Testis (tissue), 3 donors: ENCODE results near the gene PTCH1. TPM values are rescaled to one million over a fixed set of nuclear protein-coding genes. Genes with fewer than 3 reads are reported as not detected.

Experiments
- DNase-seq: peaks from one replicate; pipeline ENCODE4 v3.0.0-alpha.2; 2019
- H3K27ac ChIP-seq, 2 donors: fragments of 200-600 bp; sonication (generic); one replicate each; pipeline ENCODE4 v1.5.1; 2019
- H3K27me3 ChIP-seq: fragments of 200-600 bp; sonication (generic); one replicate; pipeline ENCODE4 v1.5.1; 2019
- H3K36me3 ChIP-seq: fragments of 200-600 bp; sonication (generic); one replicate; pipeline ENCODE4 v1.5.1; 2017; ENCODE audit warnings: low read depth; ENCODE audit errors: missing control alignments
- H3K4me1 ChIP-seq: fragments of 200-600 bp; sonication (generic); one replicate; pipeline ENCODE4 v1.5.1; 2019
- H3K4me3 ChIP-seq, 2 donors: fragments of 200-600 bp; sonication (generic); one replicate each; pipeline ENCODE4 v1.5.1; 2017 to 2019
- H3K9me3 ChIP-seq: fragments of 200-600 bp; sonication (generic); one replicate; pipeline ENCODE4 v1.5.1; 2017
- CTCF ChIP-seq, 3 experiments: fragments of 450-650 bp in 2 of 3; fragments of 200-600 bp in 1 of 3; sonication (generic) in 1 of 3; IDR thresholded peaks; one replicate each; pipeline ENCODE4 v1.5.1; 2016 to 2019; ENCODE audit warnings: antibody characterized with exemption in 3 of 3, mild to moderate bottlenecking in 2 of 3, moderate library complexity in 1 of 3
- POLR2A ChIP-seq: fragments of 450-650 bp; IDR thresholded peaks from one replicate; pipeline ENCODE4 v1.6.1; 2017; ENCODE audit warnings: antibody characterized with exemption, mild to moderate bottlenecking, moderate library complexity
- WGBS, 2 donors: methylation state at CpG; one replicate each; pipeline ENCODE4 v1.1.5; 2018; 5-methylcytosine and 5-hydroxymethylcytosine counted together
- intact Hi-C: fragments of 100-400 bp; cut with DNase I; formaldehyde crosslinking; loops from one replicate; pipeline ENCODE4 v1.15.1; 2023; ENCODE audit warnings: low total_unique reads
- polyA plus RNA-seq: library from polyadenylated mRNA; stranded (reverse); fragments of 350-450 nt; fragmentation: Illumina TruSeq; extraction: RNeasy Lipid Tissue Mini Kit (QIAGEN cat#74804); gene quantifications from one replicate; pipeline ENCODE4 v1.2.3, GENCODE V29; 2014; ENCODE audit warnings: low read depth, low replicate concordance; ENCODE audit not compliant: insufficient read depth
- total RNA-seq, 2 donors: library from RNA; depleted of rRNA; stranded (reverse); fragments of >200 nt; gene quantifications; one replicate each; pipeline ENCODE4 v1.2.3, GENCODE V29; 2016

PTCH1 gene
- total and polyA plus RNA-seq, 3 donors from 2014 or later, result 51.1 to 127 (median 93.5) TPM

GRCh38 chr9:95496687-95497086, 20.1 kb downstream of the PTCH1 start:
- H3K4me1 ChIP-seq, result peaks cover 44% of the 10 kb centered on the region
- 36 to 48% methylated on average over 2 of the region's 2 CpGs for WGBS, 2 donors
- intact Hi-C loops, result no loop called here
- no peak for DNase-seq
- H3K9me3 ChIP-seq, result no peaks in the 10 kb centered on the region
- H3K36me3 ChIP-seq, result no peaks in the 10 kb centered on the region
- peak overlapping the region in 1 of 2 donors; percentile 48 for H3K27ac ChIP-seq
- TF ChIP-seq CTCF (IDR thresholded peaks at IDR 0.05) (no peak), POLR2A (no peak)
- H3K4me3 ChIP-seq, result no peak overlapping the region
- no peaks in the 10 kb centered on the region for H3K27me3 ChIP-seq

GRCh38 chr9:95495961-95496360, 20.8 kb downstream of the PTCH1 start:
- H3K27ac ChIP-seq, result no peak overlapping the region
- no peak for DNase-seq
- TF ChIP-seq CTCF (IDR thresholded peaks at IDR 0.05) (no peak), POLR2A (no peak)
- H3K27me3 ChIP-seq, result no peaks in the 10 kb centered on the region
- 55 to 72% methylated on average over 12 of the region's 12 CpGs for WGBS, 2 donors
- no peaks in the 10 kb centered on the region for H3K9me3 ChIP-seq
- no peaks in the 10 kb centered on the region for H3K36me3 ChIP-seq
- H3K4me1 ChIP-seq, result peaks cover 41% of the 10 kb centered on the region
- H3K4me3 ChIP-seq, result no peak overlapping the region
- intact Hi-C loops, result no loop called here

- H3K9me3 ChIP-seq, result no peaks in the 10 kb centered on the region
- H3K4me1 ChIP-seq, result peaks cover 41% of the 10 kb centered on the region
- no peaks in the 10 kb centered on the region for H3K36me3 ChIP-seq
- intact Hi-C loops, result no loop called here
- H3K27ac ChIP-seq, result peak overlapping the region in 1 of 2 donors; percentile 15
- no peak overlapping the region for H3K4me3 ChIP-seq
- H3K27me3 ChIP-seq, result no peaks in the 10 kb centered on the region
- TF ChIP-seq CTCF (IDR thresholded peaks at IDR 0.05) (no peak), POLR2A (no peak)
- 52% methylated on average over 3 of the region's 3 CpGs for WGBS, 2 donors
- no peak for DNase-seq
Measured at GRCh38 chr9:95495529-95495928, 21.2 kb downstream of the PTCH1 start.

- intact Hi-C loops, result no loop called here
- Histone ChIP-seq H3K9me3 (no peaks in the 10 kb centered on the region), H3K27ac (peak overlapping the region in 1 of 2 donors; percentile 15), H3K36me3 (no peaks in the 10 kb centered on the region), H3K4me1 (peaks cover 34% of the 10 kb centered on the region), H3K4me3 (peak overlapping the region; percentile 27 to 52), H3K27me3 (no peaks in the 10 kb centered on the region)
- peak; percentile 69 for DNase-seq
- no peak for TF ChIP-seq POLR2A
- TF ChIP-seq CTCF (IDR thresholded peaks at IDR 0.05), result no peak
- 44 to 52% methylated on average over 23 to 29 of the region's 29 CpGs for WGBS, 2 donors
Measured at GRCh38 chr9:95494416-95495371, 22.1 kb downstream of the PTCH1 start.
